Suprapubic skin (tissue), 4 donors: Measurements from ENCODE around the gene RASL12. TPM values are rescaled to one million over a fixed set of nuclear protein-coding genes. Genes with fewer than 3 reads are reported as not detected.

Experiments
- DNase-seq, 2 donors: peaks; one replicate each; pipeline ENCODE4 v3.0.0-alpha.2; 2019; ENCODE audit warnings: low spot score in 2 of 2
- H3K27ac ChIP-seq: fragments of 200-600 bp; sonication (generic); one replicate; pipeline ENCODE4 v1.5.1; 2019
- H3K27me3 ChIP-seq: fragments of 200-600 bp; sonication (generic); one replicate; pipeline ENCODE4 v1.5.1; 2019
- H3K36me3 ChIP-seq: fragments of 200-600 bp; sonication (generic); one replicate; pipeline ENCODE4 v1.5.1; 2019
- H3K4me1 ChIP-seq: fragments of 200-600 bp; sonication (generic); one replicate; pipeline ENCODE4 v1.5.1; 2019
- H3K4me3 ChIP-seq: fragments of 200-600 bp; sonication (generic); one replicate; pipeline ENCODE4 v1.5.1; 2019; ENCODE audit warnings: mild to moderate bottlenecking
- H3K9me3 ChIP-seq: fragments of 200-600 bp; sonication (generic); one replicate; pipeline ENCODE4 v1.5.1; 2019
- EP300 ChIP-seq: sonication (generic); formaldehyde crosslinking; IDR thresholded peaks from one replicate; pipeline ENCODE4 v1.6.1; 2017; ENCODE audit warnings: antibody characterized with exemption
- POLR2A ChIP-seq, 2 donors: fragments of 450-650 bp; IDR thresholded peaks; one replicate each; pipeline ENCODE4 v1.6.1; 2017; ENCODE audit warnings: antibody characterized with exemption in 2 of 2, mild to moderate bottlenecking in 2 of 2, moderate library complexity in 2 of 2
- POLR2AphosphoS5 ChIP-seq, 3 donors: sonication (generic); formaldehyde crosslinking; IDR thresholded peaks; one replicate each; pipeline ENCODE4 v1.6.1; 2017; ENCODE audit warnings: antibody characterized with exemption in 3 of 3
- WGBS: methylation state at CpG from one replicate; pipeline ENCODE4 v1.1.5; 2018; 5-methylcytosine and 5-hydroxymethylcytosine counted together
- total RNA-seq, 4 donors: library from RNA; depleted of rRNA; stranded (reverse); fragments of >200 nt; gene quantifications; one replicate each; pipeline ENCODE4 v1.1.0, GENCODE V29; 2016
- TF ChIP-seq, protein P1 (sequence below), 2 donors: fragments of 200-600 bp in 1 of 2; fragments of 450-650 bp in 1 of 2; sonication (generic) in 1 of 2; IDR thresholded peaks; one replicate each; pipeline ENCODE4 v1.5.1; 2016 to 2019; ENCODE audit warnings: antibody characterized with exemption in 2 of 2, mild to moderate bottlenecking in 1 of 2, moderate library complexity in 1 of 2

RASL12 gene
- total RNA-seq, 4 donors from 2014 or later = 4.8 to 9.7 (median 6.7) TPM

DNA sequence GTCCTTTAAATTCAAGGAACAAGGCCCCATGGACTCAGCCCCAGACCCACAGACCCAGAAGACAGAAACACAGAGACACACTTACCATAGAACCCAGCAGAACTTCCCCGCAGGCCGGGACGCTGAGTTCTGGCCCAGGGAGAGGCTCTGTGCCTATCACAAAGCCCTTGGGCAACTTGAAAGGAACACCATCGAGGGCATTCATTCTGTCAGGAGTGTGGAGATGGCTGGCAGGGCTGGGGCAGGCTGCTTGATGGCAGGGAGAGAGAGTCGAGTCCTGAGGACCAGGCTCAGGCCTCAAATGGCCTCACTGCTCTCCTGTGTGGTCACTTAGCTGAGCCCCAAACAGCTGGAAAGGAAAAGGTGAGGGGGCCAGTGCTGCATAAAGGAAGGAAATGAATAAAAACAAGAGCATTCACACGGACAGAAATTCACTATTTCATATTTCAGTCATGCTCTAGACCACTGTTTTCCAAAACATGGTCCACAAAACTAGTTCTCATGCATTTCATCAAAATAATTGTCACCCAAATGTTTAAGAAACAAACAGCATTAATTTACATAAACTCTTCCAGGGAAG lies 38.3 kb upstream of the RASL12 start:
- Histone ChIP-seq H3K27ac (no peak overlapping the region), H3K36me3 (peaks cover 30% of the 10 kb centered on the region), H3K4me1 (no peaks in the 10 kb centered on the region), H3K9me3 (no peaks in the 10 kb centered on the region), H3K27me3 (no peaks in the 10 kb centered on the region), H3K4me3 (no peak overlapping the region)
- DNase-seq = no peak
- TF ChIP-seq POLR2A (IDR thresholded peaks at IDR 0.05) = no peak
- TF ChIP-seq EP300 = no peak
- no peak for TF ChIP-seq POLR2AphosphoS5 (IDR thresholded peaks at IDR 0.05)
- TF ChIP-seq, protein P1, sequence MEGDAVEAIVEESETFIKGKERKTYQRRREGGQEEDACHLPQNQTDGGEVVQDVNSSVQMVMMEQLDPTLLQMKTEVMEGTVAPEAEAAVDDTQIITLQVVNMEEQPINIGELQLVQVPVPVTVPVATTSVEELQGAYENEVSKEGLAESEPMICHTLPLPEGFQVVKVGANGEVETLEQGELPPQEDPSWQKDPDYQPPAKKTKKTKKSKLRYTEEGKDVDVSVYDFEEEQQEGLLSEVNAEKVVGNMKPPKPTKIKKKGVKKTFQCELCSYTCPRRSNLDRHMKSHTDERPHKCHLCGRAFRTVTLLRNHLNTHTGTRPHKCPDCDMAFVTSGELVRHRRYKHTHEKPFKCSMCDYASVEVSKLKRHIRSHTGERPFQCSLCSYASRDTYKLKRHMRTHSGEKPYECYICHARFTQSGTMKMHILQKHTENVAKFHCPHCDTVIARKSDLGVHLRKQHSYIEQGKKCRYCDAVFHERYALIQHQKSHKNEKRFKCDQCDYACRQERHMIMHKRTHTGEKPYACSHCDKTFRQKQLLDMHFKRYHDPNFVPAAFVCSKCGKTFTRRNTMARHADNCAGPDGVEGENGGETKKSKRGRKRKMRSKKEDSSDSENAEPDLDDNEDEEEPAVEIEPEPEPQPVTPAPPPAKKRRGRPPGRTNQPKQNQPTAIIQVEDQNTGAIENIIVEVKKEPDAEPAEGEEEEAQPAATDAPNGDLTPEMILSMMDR (IDR thresholded peaks at IDR 0.05) = no peak
- 78% methylated on average over 6 of the region's 6 CpGs for whole genome bisulfite sequencing

DNA sequence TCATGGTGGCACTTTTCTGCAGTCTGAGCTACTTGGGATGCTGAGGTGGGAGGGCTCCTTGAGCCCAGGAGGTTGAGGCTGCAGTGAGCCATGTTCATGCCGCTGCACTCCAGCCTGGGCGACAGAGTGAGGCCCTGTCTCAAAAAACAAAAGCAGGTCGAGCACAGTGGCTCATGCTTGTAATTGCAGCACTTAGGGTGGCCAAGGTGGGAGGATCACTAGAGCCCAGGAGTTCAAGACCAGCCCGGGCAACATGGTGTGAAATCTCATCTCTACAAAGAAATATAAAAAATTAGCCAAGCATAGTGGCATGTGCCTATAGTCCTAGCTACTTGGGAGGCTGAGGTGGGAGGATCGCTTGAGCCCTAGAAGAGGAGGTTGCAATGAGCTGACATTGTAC lies 37.2 kb upstream of the RASL12 start:
- TF ChIP-seq, protein P1 (IDR thresholded peaks at IDR 0.05) = no peak
- no peak for TF ChIP-seq POLR2AphosphoS5 (IDR thresholded peaks at IDR 0.05)
- TF ChIP-seq POLR2A (IDR thresholded peaks at IDR 0.05) = no peak
- TF ChIP-seq EP300 = no peak
- peaks cover 37% of the 10 kb centered on the region for H3K36me3 ChIP-seq

DNA sequence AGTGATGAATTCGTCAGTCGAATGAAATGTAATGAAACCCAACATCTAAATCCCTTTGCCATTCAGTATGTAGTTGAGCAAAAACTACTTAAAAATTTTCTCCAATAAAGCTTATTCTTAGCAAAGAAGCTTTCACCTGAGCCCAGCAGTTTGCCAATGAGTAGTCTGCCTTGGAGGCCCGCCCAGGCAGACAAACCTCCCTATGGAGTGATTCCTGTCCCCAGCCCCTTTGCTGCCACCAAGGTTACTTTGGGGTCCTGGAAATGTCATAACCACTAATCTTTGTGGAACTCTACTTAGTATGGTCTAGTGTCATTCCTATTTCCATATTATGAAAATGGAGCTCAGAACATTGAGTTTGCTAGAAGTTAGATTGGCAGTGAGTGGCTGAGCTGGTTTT lies 35.1 kb upstream of the RASL12 start:
- 92% methylated on average over 3 of the region's 3 CpGs for WGBS
- no peak for DNase-seq
- H3K4me1 ChIP-seq = no peaks in the 10 kb centered on the region
- no peak overlapping the region for H3K4me3 ChIP-seq
- H3K27ac ChIP-seq = no peak overlapping the region
- peaks cover 58% of the 10 kb centered on the region for H3K36me3 ChIP-seq
- H3K27me3 ChIP-seq = no peaks in the 10 kb centered on the region
- no peak for TF ChIP-seq EP300
- no peak for TF ChIP-seq POLR2A (IDR thresholded peaks at IDR 0.05)
- TF ChIP-seq, protein P1 (IDR thresholded peaks at IDR 0.05) = no peak
- no peak for TF ChIP-seq POLR2AphosphoS5 (IDR thresholded peaks at IDR 0.05)
- no peaks in the 10 kb centered on the region for H3K9me3 ChIP-seq

More for the DNA sequence above, 37.2 kb upstream of the RASL12 start:
- Histone ChIP-seq H3K4me3 (no peak overlapping the region), H3K4me1 (no peaks in the 10 kb centered on the region), H3K27ac (no peak overlapping the region), H3K27me3 (no peaks in the 10 kb centered on the region), H3K9me3 (no peaks in the 10 kb centered on the region)
- no peak for DNase-seq
- WGBS = 78% methylated on average over 5 of the region's 5 CpGs

DNA sequence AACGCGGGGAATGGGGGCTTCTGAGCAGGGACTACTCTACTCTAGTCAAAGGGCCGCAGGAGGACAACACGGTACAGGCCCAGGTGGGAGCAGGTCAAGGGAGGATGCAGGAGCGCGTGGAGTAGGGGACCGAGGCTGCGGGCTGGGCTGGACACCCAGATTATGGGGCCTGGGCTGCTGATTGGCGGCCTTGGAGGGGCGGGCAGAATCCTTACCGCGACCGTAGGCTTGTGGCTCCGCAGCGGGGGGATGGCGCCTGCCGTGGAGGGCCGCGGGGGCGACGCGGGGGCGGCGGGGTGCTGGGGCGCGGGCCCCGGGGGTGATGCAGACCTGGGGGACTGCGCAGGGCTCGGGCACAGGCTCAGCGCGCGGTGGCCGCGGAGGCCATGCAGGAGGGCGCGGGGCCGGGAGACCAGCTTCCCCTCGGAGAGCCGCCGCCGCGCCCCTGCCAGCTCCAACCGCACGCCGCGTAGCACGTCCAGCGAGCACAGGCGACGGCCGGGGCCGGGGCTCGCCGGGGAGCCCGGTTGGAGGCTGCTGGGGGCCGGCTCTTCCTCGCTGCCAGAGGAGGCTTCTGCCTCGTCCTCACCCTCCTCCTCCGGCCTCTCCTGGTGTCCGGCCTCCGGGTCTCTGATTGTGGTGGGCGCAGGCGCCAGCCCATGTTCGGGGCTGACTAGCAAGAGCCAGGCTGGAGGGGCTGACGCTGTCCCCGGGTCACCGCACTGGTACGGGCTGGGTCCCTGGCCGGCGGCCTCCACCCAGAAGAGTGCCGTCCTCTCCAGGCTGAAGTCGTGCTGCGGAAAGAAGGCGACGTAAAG lies 34.3 kb upstream of the RASL12 start:
- no peak for TF ChIP-seq POLR2AphosphoS5 (IDR thresholded peaks at IDR 0.05)
- TF ChIP-seq EP300 = no peak
- TF ChIP-seq, protein P1 (IDR thresholded peaks at IDR 0.05) = no peak
- TF ChIP-seq POLR2A (IDR thresholded peaks at IDR 0.05) = no peak
- Histone ChIP-seq H3K9me3 (no peaks in the 10 kb centered on the region), H3K27ac (no peak overlapping the region), H3K27me3 (no peaks in the 10 kb centered on the region), H3K4me3 (no peak overlapping the region), H3K36me3 (peaks cover 63% of the 10 kb centered on the region), H3K4me1 (no peaks in the 10 kb centered on the region)
- peak in 1 of 2 donors; percentile 56 for DNase-seq
- WGBS = 82% methylated on average over 44 of the region's 75 CpGs

DNA sequence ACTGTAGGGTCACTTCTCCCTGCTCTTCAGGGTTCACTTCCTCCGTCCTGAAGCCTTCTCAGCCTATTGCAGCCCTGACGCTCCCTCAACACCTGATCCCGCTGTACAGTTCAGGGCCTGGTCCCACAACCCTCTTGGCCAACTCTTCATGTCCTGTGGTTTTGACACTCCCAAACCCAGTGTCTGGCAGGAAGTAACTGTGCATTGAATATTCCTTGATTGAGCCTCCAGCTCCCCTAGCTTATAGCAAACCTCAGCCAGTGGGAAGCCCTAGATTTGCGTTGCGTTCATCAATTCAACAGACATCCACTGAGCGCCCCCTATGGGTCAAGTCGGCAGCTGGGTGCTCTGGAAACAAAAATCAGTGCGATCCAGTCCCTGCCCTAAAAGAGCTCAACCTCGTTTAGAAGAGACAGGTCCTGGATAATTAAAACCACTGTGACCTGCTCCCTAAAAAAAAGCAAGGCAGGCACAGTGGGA lies 33.7 kb upstream of the RASL12 start:
- Histone ChIP-seq H3K27me3 (no peaks in the 10 kb centered on the region), H3K4me1 (no peaks in the 10 kb centered on the region), H3K9me3 (no peaks in the 10 kb centered on the region), H3K36me3 (peaks cover 67% of the 10 kb centered on the region), H3K27ac (no peak overlapping the region), H3K4me3 (no peak overlapping the region)
- TF ChIP-seq POLR2AphosphoS5 (IDR thresholded peaks at IDR 0.05) (no peak), EP300 (no peak), POLR2A (IDR thresholded peaks at IDR 0.05) (no peak)
- TF ChIP-seq, protein P1 (IDR thresholded peaks at IDR 0.05) = peak; percentile 55 to 64
- 32% methylated on average over 9 of the region's 9 CpGs for WGBS
- peak; percentile 69 to 71 for DNase-seq
